Lower leg skin (tissue), 4 donors: ENCODE data around the gene CCDC158. TPM values are rescaled to one million over a fixed set of nuclear protein-coding genes. Genes with fewer than 3 reads are reported as not detected.

Source experiments
- DNase-seq, 2 donors: peaks; one replicate each; pipeline ENCODE4 v3.0.0-alpha.2; 2019; ENCODE audit warnings: low spot score in 2 of 2
- H3K4me3 ChIP-seq: fragments of 200-600 bp; sonication (generic); 2 replicates; pipeline ENCODE4 v1.5.1; 2017; ENCODE audit warnings: mild to moderate bottlenecking, low read depth; ENCODE audit not compliant: poor library complexity, severe bottlenecking
- POLR2A ChIP-seq, 2 donors: fragments of 450-650 bp; IDR thresholded peaks; one replicate each; pipeline ENCODE4 v1.6.1; 2016 to 2017; ENCODE audit warnings: antibody characterized with exemption in 2 of 2, mild to moderate bottlenecking in 1 of 2, moderate library complexity in 1 of 2
- WGBS, 2 donors: methylation state at CpG; one replicate each; pipeline ENCODE4 v1.1.5; 2018; 5-methylcytosine and 5-hydroxymethylcytosine counted together
- intact Hi-C: fragments of 100-400 bp; cut with DNase I; formaldehyde crosslinking; loops from one replicate; pipeline ENCODE4 v1.15.0; 2023; ENCODE audit warnings: low total_unique reads
- total RNA-seq, 4 donors: library from RNA; depleted of rRNA; stranded (reverse); fragments of >200 nt; gene quantifications; one replicate each; pipeline ENCODE4 v1.1.0, GENCODE V29; 2016
- TF ChIP-seq, protein P1 (sequence below), 3 donors: fragments of 450-650 bp; IDR thresholded peaks; one replicate each; pipeline ENCODE4 v1.5.1; 2016; ENCODE audit warnings: antibody characterized with exemption in 3 of 3, mild to moderate bottlenecking in 3 of 3, moderate library complexity in 2 of 3

Gene CCDC158
- total RNA-seq, 4 donors from 2014 or later = 0.19 to 0.36 (median 0.22) TPM; not detected in 1

DNA sequence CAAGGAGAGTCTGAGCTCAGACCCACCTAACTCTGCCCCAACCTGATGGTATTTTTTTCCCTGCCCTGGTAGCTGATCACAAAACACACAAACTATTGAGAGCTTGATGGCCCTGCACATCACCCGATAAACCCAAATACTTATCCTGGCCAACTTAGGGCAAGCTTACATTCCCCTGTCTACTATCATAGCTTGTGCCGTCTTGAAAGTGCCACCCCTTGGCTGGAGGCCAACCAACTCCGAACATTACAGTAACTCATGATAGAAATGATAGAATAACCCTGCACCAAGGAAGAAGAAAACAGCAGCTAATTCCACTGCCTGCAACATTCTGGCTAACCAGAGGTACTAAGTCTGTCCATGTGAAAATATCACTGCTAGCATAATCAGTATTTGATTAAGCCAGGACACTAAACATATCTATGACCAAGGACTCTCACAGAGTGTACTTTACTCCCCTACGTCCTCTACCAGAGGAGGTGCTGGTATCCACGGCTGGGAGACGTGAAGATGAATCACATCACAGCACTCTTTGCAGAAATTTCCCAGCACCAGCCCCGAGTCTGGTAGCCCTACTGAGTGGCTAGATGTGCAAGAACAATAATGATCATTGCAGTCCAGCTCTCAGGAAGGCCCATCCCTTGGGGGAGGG, 105.5 kb downstream of the CCDC158 start:
- DNase-seq = no peak
- no peak overlapping the region for H3K4me3 ChIP-seq
- 79 to 82% methylated on average over 7 of the region's 7 CpGs for WGBS, 2 donors
- intact Hi-C loops = no loop called here
- no peak for TF ChIP-seq POLR2A (IDR thresholded peaks at IDR 0.05)
- TF ChIP-seq, protein P1, sequence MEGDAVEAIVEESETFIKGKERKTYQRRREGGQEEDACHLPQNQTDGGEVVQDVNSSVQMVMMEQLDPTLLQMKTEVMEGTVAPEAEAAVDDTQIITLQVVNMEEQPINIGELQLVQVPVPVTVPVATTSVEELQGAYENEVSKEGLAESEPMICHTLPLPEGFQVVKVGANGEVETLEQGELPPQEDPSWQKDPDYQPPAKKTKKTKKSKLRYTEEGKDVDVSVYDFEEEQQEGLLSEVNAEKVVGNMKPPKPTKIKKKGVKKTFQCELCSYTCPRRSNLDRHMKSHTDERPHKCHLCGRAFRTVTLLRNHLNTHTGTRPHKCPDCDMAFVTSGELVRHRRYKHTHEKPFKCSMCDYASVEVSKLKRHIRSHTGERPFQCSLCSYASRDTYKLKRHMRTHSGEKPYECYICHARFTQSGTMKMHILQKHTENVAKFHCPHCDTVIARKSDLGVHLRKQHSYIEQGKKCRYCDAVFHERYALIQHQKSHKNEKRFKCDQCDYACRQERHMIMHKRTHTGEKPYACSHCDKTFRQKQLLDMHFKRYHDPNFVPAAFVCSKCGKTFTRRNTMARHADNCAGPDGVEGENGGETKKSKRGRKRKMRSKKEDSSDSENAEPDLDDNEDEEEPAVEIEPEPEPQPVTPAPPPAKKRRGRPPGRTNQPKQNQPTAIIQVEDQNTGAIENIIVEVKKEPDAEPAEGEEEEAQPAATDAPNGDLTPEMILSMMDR (IDR thresholded peaks at IDR 0.05) = no peak

DNA sequence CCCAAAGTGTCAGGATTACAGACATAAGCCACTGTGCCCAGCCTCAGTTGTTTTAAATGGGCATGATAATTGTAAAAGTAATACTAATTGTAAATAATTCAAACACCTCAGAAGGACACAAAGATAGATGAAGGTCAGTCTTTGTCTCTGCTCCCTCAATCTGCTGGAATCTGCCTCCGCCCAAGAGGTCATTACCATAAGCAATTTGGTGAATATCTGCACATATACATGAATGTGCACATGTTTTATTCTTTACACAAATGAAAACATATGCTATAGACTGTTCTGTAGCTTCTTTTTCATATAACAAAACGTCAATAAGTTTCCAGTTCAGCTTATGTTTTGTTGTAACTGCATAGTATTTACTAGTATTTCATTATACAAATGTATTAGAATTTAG, 107.4 kb downstream of the CCDC158 start:
- TF ChIP-seq POLR2A (IDR thresholded peaks at IDR 0.05) = no peak
- TF ChIP-seq, protein P1 (IDR thresholded peaks at IDR 0.05) = no peak
- intact Hi-C loops = no loop called here
- no peak overlapping the region for H3K4me3 ChIP-seq
- no peak for DNase-seq
- 74 to 84% methylated on average over 2 of the region's 2 CpGs for WGBS, 2 donors

DNA sequence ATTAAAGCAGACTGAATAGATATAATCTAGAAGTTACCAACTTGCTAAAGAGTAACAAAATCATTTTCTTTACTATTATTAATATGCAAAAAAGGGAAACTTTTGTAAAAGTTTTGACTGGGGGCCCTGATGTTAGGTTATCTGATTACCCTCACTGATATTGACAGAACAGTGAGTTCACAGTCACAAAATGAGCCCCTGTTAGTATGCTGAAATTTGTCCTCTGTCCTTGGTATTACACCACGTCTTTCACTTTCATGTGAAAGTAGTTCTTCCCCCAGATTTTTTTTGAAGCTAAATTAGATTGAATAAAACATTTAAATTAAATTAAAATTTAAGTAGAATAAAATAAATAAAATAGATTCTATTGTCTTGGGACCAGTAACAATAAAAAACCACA, 108.5 kb downstream of the CCDC158 start:
- H3K4me3 ChIP-seq = no peak overlapping the region
- 54 to 73% methylated on average over 1 of the region's 1 CpG for WGBS, 2 donors
- TF ChIP-seq, protein P1 (IDR thresholded peaks at IDR 0.05) = no peak
- TF ChIP-seq POLR2A (IDR thresholded peaks at IDR 0.05) = no peak
- intact Hi-C loops = no loop called here
- DNase-seq = no peak

DNA sequence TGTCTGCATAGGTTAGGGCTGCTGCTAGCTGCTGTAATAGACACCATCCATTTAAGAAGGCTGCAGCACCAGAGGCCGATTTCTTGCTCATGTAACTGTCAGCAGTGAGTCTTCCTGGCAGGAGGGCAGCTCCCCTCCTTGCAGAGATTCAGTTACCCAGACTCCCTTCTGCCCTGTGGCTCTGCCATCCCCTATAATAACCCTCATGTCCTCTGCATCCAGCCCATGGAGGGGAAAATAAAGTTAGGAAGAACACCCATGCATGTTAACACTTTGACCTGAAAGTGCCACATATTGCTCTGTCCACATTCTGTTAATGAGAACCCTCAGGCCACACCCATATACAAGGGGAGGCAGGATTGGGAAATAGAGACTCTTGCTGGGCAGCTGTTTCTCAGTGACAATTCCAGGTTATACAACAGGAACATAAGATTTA, 109.0 kb downstream of the CCDC158 start:
- H3K4me3 ChIP-seq = no peak overlapping the region
- 38 to 39% methylated on average over 1 of the region's 1 CpG for WGBS, 2 donors
- intact Hi-C loops = no loop called here
- DNase-seq = no peak
- TF ChIP-seq, protein P1 (IDR thresholded peaks at IDR 0.05) = no peak
- TF ChIP-seq POLR2A (IDR thresholded peaks at IDR 0.05) = no peak

DNA sequence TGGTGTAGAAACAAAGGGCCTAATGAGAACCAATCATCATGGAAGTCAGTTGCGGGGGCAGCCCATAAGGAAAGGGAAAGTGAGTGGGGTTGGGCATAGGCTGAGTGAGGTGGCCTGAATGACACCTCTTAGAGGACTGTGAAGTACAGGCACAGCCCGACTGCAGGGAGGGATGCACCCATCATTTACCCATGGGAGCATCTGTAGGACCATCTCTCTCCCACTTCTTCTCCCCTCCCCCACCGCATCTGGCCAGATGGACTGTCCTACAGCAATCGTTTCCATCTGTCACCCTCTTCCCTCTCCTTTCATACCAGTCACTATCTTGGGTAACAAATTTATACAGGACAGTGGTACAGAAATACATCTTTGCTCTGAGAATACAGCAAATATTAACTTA, 110.3 kb downstream of the CCDC158 start:
- WGBS, 2 donors = 74 to 79% methylated on average over 4 of the region's 4 CpGs
- TF ChIP-seq POLR2A (IDR thresholded peaks at IDR 0.05) = no peak
- H3K4me3 ChIP-seq = no peak overlapping the region
- intact Hi-C loops = no loop called here
- no peak for DNase-seq

DNA sequence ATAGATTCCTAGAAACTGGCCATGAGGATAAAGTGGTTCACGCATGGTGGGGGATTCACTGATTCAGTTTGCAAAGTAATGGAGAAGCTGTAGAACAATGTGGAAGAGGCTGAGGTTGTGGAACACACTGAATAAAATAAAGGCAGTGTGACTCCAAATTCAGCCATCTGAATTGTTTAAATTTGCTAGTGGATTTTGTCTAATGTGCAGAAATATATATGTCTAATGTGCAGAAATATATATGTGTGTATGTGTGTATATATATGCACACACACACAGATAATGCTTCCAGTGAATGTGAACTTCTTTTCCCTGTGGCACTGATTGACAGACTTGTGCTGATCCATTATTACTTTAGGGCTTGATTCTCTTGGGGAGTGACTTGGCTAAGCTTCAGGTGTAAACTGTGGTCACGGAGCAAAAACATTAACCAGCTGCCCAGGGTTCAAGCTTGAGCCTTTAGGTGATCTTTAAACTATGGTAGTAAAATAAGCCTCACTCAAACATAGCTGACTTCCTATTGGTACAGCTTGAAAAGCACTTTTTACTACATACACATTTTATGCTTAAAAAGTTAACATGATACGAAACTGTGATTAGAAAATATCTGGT, 110.9 kb downstream of the CCDC158 start:
- DNase-seq = no peak
- TF ChIP-seq, protein P1 (IDR thresholded peaks at IDR 0.05) = no peak
- no peak for TF ChIP-seq POLR2A (IDR thresholded peaks at IDR 0.05)
- intact Hi-C loops = no loop called here
- 82 to 86% methylated on average over 3 of the region's 3 CpGs for WGBS, 2 donors
- no peak overlapping the region for H3K4me3 ChIP-seq
